Stimulated activated effector memory CD8-positive, alpha-beta T cell treated with anti-CD3 and anti-CD28 coated beads, Interleukin-12 subunit alpha, Interleukin-12 subunit beta, amount 100 ng/mL, for 72 hours (primary cell): ENCODE results near the gene NECAB3.

Source experiments
- ATAC-seq: fragments of 150-1000 bp; cut with Tn5 transposase; 2 replicates; pipeline ENCODE4 v1.10.0; 2021
- DNase-seq, 2 donors: peaks; one replicate each; pipeline ENCODE4 v3.0.0; 2021 to 2022; ENCODE audit warnings: low spot score in 2 of 2
- H3K27ac Mint-ChIP-seq: one replicate; pipeline ENCODE4 v1.8.0; 2022; ENCODE audit warnings: mild to moderate bottlenecking, mixed read lengths
- H3K36me3 Mint-ChIP-seq: one replicate; pipeline ENCODE4 v1.8.0; 2022; ENCODE audit warnings: mild to moderate bottlenecking, mixed read lengths
- H3K4me1 Mint-ChIP-seq: one replicate; pipeline ENCODE4 v1.8.0; 2022; ENCODE audit warnings: mixed read lengths
- H3K4me3 Mint-ChIP-seq: one replicate; pipeline ENCODE4 v1.8.0; 2022; ENCODE audit warnings: mild to moderate bottlenecking, mixed read lengths
- H3K9me3 Mint-ChIP-seq: one replicate; pipeline ENCODE4 v1.8.0; 2022; ENCODE audit warnings: mixed read lengths

NECAB3 gene

GRCh38 chr20:33609504-33609903, 64.7 kb downstream of the NECAB3 start:
- ATAC-seq (no peak), DNase-seq (no peak)
- no peak overlapping the region for H3K27ac Mint-ChIP-seq
- H3K4me1 Mint-ChIP-seq: peaks cover 7% of the 10 kb centered on the region
- peaks cover 39% of the 10 kb centered on the region for H3K36me3 Mint-ChIP-seq
- H3K4me3 Mint-ChIP-seq: no peak overlapping the region
- no peaks in the 10 kb centered on the region for H3K9me3 Mint-ChIP-seq
